NOMO-1 treated with dmso at 0.1 percent for 144 hours (cell line): ENCODE data around the gene H6PD.

Experiments
- DNase-seq: peaks from one replicate; lab custom pipeline; 2025; ENCODE audit not compliant: unreplicated experiment; lab: John Stamatoyannopoulos, UW

Gene H6PD, protein sequence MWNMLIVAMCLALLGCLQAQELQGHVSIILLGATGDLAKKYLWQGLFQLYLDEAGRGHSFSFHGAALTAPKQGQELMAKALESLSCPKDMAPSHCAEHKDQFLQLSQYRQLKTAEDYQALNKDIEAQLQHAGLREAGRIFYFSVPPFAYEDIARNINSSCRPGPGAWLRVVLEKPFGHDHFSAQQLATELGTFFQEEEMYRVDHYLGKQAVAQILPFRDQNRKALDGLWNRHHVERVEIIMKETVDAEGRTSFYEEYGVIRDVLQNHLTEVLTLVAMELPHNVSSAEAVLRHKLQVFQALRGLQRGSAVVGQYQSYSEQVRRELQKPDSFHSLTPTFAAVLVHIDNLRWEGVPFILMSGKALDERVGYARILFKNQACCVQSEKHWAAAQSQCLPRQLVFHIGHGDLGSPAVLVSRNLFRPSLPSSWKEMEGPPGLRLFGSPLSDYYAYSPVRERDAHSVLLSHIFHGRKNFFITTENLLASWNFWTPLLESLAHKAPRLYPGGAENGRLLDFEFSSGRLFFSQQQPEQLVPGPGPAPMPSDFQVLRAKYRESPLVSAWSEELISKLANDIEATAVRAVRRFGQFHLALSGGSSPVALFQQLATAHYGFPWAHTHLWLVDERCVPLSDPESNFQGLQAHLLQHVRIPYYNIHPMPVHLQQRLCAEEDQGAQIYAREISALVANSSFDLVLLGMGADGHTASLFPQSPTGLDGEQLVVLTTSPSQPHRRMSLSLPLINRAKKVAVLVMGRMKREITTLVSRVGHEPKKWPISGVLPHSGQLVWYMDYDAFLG

DNA sequence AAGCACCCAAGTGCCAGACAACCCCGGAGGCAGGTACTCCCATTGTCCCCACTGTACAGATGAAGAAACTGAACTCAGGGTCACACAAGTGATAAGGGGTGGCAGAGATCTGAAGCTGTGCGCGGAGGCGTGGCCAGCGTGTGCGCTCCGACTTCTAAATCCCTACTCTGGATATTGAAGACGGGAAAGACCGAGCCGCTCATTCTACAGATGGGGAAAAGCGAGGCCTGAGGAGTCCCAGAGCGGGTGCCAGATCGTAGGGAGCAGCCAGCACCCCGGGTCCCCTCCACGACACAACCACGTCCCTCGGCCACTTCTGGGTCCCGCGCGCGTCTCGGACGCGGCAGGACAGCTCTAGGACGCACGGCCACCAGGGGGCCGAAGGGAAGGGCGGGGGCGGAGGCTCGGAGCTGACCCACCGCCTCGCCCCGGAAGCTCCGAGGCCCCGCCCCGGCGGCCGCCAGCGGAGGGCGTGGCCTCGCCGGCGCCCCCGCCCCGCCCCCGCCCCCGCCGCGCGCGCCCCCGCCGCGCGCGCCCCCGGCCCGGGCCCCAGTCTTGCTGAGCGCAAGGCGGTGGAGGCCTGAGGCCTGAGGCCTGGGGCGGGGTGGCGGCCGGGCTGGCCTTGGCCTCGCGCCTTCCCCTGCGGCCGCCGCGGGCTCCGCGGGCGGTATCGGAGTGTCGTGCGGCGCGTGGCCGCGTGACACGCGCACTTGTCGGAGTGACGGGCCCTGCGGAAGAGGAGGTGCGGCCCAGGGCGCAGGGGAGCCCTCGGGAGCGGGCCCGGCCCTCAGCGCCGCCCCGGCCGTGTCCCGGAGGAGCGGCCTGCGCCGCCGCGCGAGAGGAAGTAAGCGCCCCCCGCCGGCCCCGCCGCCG lies at the start of gene H6PD:
Gene H6PD, plus strand, starts transcription at position 552 of the 873 bp plus-strand sequence. CDS start 10,161 bp downstream, outside the sequence.
- DNase-seq, result peak; percentile 75

DNA sequence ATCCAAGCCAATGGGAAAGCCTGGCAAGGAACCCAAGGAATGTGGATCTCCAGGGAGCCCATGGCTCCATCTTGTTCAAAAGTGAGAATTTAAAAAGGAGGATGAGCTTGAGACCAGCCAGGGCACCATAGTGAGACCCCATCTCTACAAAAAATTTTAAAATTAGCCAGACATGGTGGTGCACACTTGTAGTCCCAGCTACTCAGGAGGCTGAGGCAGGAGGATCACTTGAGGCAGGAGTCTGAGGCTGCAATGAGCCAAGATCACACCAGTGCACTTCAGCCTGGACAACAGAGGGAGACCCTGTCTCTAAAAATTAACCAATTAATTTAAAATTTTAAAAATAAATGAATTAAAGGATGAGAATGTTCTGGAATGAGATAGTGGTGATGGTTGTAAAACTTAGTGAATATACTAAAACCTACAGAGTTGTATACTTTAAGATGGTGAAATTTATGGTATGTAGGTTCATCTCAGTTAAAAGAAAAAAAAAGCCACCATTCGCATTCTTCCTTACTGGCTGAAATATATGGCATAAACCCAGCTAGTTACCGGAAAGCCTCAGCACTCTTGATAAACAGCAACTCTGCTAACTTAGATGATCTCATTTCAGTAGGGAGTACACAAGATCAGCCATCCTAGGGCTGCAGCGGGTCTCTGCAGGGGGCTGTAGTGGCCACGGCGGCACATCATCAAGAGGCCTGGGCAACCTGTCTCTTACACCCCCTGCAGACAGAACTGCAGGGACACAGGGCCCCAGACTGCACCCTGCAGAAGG lies 48.3 kb upstream of the H6PD start:
- no peak for DNase-seq

DNA sequence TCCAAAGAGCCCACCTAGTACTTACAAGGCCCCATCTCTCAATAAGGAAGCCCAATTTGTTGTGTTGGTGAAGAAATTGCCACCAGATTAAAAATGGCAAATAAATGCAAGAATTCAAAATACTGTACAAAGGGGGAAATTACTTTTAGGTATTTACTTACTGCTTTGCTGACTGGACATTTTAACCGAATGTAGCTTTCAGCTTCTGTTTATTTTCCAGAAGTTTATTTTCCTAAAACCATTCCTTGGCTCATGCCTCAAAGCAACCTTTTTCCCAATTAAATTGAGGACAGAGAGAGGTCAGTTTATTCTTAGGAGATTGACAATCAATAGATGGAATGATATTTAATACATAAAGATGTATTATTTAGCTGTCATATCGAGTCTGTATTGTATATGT lies 47.6 kb upstream of the H6PD start:
- no peak for DNase-seq

DNA sequence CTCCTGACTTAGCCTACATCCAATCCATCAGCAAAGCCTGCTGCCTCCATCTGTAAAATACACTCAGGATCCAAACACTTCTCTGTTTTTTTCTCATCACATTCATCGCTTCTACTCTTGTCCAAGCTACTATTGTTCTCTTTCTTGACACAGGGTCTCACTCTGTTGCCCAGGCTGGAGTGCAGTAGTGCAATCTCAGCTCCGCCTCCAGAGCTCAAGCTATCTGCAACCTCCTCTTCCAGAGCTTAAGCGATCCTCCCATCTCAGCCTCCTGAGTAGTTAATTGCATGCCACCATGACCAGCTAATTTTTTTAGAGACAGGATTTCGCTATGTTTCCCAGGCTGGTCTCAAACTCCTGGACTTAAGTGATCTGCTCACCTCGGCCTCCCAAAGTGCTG lies 44.3 kb upstream of the H6PD start:
- DNase-seq, result no peak

DNA sequence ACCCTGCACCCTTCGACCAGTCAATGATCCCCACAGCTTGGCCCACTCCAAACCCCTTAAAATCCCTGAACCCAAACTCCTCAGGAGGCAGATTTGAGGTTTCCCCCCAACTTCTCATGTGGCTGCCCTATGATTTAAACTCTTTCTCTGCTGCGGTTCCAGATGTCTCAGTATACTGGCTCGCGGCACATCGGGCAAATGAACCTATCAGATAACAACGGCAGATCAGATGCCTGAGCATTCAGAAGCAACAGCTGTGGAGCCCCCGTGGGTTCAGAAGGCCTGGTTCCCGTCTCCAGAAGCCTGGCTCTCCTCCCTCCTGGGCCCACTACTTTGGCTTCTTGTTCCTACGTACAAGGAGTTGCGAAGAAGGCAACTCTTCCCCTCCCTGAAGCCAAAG lies 43.3 kb upstream of the H6PD start:
- no peak for DNase-seq

DNA sequence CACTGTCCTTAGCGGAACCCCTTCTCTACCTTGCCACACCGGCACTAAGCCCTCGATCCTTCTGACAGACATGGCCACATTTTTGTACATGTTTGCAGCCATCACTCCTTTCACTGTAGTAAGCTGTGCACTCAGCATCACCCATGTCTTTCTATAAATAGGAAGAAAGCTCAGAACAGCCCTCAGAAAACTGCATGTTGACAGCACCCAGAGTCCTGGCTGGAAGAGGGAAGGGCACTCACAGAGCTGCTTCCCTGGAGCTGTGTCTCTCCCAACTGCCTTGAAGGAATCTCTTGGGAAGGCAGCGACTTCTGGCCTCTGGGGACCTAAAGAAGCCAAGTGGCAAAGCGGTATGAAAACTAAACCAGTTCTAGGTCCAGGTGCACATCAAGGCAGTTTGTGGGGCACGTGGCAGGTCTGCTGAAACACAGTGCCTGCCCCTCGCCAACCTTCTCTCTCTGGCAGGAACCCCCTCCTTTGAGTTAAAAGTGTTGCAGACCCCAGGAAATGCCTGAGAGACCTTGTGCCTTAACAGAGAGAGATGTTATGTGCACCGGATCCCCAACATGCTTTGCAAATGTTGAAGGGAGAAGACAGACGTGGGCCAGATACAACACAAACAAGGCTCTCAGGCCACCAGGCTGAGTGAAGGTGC lies 41.9 kb upstream of the H6PD start:
- DNase-seq, result no peak

DNA sequence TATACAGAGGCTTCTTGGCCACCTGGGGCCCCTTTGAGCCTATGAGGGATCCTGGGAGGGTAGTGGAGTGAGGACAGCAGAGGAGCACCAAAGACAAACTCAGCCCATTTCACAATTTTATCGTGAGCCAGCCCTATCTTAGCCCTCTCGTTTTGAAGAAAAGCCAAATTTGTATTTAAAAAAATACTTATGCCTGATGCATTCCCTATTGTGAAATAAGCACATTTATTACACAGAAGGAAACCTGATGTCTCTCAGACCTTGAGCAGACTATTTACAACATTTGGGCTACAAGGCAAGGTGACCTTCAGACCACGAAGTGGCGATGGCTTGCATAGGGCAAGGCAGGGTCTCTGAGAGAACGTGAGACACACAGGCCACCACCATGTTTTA lies 41.3 kb upstream of the H6PD start:
- DNase-seq, result no peak

DNA sequence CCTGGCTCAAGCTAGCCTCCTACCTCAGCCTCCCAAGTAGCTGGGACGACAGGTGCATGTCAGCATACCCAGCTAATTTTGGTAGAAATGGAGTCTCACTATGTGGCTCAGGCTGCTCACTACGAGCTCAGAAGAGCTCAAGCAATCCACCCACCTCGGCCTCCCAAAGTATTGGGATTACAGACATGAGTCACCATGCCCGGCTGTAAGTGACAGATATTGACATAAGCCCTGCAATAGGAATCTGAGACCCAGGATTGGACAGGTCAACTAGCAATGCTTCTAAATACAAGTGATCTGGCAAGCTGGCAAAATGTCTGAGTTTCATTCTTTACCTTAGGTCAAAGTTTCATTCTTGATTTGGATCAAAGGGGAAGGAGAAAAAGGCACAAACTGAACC lies 40.5 kb upstream of the H6PD start:
- no peak for DNase-seq

DNA sequence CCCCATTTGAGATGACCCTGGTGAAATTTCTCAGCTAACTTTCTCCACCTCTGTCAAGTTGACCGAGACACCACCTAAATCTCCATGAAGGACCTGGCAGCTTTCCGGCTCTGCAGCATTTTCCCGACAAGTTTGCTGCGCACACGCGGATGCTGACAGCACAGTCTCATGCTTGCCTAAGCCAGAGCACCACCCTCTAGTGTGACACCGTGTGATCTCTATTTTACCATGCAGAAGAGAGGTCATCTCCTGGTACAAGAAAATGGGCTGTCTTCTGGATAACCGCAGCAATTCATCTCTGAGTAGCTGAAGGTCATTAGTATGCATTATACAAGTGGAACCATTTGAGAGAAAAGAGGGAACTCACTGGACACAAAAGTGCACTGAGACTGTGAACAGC lies 38.9 kb upstream of the H6PD start:
- DNase-seq, result no peak

DNA sequence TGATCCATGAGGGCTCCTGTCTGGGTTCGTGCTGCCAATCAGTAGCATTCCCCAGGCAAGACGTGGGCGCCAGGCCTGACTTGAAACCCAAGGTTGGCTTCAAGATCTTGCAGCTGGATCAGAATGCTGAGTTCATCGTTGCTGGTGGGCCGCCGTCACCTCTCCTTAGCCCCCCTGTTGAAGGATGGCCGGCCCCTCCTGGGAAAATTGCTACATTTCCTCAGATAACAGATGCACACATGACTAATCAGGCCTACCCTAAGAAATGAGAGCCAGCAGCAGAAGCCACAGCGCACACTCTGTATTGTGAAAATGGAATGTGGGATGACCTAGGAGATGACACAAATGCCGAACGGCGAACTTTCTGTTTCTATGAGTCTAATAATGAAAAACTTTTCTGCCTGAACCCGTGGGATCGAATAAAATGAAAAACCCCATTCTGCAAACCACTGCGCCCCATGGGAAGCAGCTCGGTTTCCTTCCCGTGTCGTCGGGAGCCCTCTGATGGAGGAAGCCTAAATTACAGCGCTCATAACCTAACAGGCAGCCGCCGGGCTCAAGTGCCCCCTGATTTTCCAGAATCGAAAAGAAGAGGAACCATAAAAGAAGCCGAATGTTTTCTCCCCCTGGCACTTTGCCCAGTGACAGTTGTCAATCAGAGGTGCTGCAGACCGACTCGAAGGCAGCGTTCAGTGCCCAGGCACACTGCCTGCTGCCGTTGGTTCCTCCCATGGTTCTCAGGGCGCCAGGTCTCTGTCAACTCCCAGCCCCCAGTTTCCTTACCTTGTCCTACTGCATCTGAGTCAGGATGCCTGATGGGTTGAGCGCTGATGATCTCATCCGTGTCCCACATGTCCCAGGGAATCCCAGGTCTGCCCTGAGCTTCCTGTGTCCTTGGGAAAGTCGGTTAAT lies 38.2 kb upstream of the H6PD start:
- peak; percentile 47 for DNase-seq

DNA sequence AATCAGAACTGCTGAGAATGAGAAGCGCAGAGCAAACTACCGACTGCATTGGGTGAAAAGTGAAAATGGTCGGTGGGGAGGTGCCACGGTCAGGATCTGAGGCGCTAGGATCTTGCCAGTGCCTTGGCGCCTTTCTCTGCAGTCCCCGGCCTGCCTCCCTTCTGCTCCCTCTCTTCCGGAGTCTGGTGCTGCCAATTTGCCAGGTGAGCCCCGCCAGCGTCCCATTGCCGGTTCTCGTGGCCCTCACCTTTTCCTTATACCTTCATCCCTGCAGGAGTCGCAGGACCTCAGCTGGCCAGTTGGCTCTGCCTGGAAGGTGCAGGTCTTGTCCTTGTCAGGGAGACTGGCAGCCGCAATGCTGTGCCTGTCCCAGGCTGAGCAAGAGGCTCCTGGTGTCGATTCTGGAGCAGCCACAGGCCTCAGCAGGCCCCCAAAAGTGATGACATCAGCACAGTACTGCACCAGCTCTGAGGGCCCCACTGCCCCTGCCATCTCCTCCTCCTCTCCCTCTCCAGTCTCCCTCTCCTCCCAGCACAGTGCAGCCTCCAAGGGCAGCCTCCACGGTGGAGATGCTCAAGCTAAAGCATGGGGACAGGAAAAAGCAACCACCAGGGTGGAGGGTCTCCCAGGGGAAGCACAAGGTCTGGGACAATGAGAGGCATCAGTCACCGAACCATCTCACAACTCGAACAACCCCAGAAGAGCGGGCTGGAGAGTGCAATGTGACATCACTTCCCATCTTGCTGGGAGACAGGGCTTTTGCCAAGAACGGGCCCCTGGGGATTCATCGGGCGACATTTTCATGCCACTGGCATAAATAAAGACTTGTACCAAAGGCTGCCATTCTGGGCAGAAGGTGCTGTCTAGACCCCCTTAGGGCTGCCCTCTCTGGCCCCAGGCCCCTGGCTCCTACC lies 37.1 kb upstream of the H6PD start:
- no peak for DNase-seq

DNA sequence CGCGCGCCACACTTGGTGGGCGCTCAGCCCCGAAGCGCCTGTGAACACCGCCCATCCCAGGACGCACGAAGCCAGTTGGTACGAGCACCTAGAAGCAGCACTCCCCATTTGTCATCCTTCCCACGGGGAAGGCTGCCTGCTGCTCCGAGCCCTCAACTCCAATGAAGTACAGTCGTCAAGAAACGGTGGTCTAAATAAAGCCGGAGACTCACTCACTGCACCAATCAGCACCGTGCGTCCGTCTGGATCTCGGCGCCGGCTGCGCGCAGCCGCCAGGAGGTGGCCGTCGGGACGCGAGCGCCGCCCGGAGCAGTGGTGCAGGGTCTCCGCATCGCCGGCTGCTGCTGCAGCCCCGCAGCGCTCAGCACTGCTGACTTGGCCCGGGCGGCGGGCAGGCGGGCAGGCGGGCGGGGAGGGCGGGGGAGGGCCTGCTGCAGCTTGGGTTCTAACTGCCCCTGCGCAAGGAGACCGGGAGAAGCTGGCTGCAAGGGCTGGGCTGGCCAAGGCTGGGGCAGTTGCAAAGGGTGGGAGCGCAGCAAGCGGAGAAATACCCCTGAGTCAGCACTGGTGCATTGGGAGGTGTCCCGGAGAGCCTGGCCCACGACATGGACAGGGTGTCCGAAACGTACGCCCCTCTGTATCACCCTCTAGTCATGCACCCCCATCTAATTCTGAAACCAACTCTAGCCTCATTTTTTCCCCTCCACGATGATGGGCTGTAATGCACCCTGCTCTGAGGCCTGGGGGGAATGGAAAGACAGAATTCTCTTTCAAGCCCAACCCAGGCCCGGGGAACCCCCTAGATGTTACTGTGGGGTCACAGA lies 35.8 kb upstream of the H6PD start:
- DNase-seq, result no peak

DNA sequence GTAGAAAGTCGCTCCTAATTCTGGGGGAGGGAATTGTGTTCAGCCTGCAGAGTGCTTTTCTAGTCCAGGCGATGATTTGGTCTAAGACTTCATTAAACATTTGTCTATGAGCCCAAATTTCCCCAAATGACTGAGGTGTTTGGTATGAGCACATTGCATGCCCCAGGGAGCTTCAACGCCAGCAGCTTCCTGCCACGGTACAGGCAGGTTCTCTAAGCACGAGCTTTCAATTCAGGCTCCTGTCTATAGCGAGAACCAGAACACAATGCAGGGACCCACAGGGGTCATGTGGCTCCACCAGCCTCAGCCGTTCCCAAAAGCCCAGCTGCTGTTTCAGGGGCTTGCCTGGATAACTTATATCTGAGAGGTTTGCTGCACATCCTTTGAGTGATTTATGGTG lies 34.1 kb upstream of the H6PD start:
- no peak for DNase-seq

DNA sequence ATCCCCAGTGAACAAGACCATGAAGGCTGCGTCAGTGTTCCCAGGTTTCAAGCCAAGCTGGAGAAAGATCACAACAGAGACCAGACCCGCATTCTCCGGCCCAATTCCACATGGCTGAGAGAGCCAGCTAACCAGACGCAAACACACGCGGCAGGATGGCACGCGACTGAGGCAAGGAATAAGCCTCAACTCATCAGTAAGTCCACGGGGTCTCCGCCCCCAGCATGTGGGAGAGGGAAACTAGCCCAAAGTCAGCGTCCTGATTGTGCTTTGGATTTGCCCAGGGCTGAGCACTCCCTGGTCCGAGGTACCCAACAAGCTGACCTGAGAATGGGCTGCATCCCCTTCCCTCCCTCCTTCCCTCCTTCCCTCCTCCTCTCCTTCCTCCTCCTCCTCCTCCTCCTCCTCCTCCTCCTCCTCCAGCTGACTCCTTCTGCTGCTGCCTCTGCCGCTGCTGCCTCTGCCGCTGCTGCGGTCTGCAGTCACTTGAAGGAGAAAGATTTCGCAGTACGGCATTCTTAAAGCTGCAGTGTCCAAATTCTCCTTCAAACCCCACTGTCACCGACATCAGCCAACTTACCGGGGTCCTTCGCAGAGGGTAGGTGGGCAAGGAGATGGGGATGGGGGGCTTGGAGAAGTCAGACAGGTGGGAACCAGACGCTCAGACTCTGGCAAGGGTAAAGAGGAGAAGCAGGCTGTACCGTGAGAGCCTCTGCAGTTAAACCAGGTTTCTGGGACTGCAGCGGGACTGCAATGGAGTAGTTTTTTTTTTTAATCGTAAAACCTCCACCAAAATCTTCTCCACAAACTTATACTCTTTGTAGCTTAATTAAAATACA lies 33.0 kb upstream of the H6PD start:
- peak; percentile 13 for DNase-seq

DNA sequence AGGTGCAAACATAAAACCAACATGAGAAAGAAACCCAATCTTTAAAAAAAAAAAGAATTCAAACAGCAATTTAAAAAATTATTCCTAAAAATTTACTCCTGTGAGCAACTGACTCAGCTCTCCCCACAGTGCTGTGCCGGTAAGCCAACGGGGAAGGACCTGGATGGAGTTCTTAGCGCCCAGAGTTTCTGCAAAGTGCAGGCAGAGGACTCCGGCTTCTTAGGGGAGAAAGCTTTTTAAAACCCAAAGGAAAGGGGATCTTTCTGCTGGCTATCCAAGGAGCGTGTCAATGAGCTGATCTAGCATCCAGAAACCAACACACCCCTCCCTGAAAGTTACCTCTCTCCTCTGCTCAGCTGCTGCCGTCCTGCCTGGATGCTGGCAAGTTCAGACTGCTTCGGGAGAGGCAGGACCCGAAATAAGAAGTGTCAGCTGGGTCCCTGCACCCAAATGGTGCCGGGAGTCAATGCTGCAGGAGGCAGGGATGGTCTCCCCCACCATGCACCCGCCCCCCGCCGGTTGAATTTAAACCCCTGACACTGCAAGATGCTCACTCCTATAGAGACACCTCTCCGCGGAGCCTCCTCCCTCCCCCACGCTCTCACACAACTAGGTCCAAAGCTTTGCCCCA lies 32.2 kb upstream of the H6PD start:
- no peak for DNase-seq

DNA sequence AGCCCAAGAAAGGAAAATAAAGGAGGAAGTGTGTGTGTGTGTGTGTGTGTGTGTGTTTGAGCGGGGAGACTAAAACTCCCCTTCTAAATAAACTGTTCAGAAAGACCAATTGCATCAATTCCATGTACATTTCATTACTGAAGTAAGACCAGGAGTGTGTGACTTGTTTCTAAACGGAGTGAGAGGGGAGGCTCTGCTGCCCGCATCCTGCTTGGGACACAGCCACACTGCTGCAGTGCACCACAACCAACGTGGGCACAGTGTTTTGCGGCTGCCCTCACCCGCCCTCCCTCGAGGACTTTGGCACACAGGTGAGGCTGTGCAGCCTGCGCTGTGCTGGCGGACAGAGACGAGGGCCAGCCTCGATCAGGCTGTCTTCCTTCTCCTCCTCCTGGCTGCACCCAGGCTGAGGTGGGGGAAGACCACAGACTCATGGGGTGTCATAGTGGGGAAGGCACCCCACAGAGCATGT lies 31.0 kb upstream of the H6PD start:
- no peak for DNase-seq
